Measurements from ENCODE around the gene XRCC3. TPM values are rescaled to one million over a fixed set of nuclear protein-coding genes. Genes with fewer than 3 reads are reported as not detected.

The XRCC3 gene
- total RNA-seq, 1 donor from 2014 or later: 30.2 TPM

GRCh38 chr14:103697603-103698379 lies 17.5 kb downstream of the XRCC3 start:
- H3K36me3 Mint-ChIP-seq (ENCODE audit: insufficient read depth): peaks cover 4% of the 10 kb centered on the region
- H3K4me3 Mint-ChIP-seq (ENCODE audit: low read depth): no peak overlapping the region
- TF ChIP-seq, protein P1, sequence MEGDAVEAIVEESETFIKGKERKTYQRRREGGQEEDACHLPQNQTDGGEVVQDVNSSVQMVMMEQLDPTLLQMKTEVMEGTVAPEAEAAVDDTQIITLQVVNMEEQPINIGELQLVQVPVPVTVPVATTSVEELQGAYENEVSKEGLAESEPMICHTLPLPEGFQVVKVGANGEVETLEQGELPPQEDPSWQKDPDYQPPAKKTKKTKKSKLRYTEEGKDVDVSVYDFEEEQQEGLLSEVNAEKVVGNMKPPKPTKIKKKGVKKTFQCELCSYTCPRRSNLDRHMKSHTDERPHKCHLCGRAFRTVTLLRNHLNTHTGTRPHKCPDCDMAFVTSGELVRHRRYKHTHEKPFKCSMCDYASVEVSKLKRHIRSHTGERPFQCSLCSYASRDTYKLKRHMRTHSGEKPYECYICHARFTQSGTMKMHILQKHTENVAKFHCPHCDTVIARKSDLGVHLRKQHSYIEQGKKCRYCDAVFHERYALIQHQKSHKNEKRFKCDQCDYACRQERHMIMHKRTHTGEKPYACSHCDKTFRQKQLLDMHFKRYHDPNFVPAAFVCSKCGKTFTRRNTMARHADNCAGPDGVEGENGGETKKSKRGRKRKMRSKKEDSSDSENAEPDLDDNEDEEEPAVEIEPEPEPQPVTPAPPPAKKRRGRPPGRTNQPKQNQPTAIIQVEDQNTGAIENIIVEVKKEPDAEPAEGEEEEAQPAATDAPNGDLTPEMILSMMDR (IDR thresholded peaks at IDR 0.05; ENCODE audit: unreplicated experiment): no peak
- H3K9me3 Mint-ChIP-seq (ENCODE audit: low read depth): no peaks in the 10 kb centered on the region
- H3K27me3 Mint-ChIP-seq: no peaks in the 10 kb centered on the region
- peaks cover 5% of the 10 kb centered on the region for H3K4me1 Mint-ChIP-seq (ENCODE audit: low read depth)
- no peak for DNase-seq (ENCODE audit: low spot score, unreplicated experiment)
- no peak overlapping the region for H3K27ac Mint-ChIP-seq

- TF ChIP-seq, protein P1 (IDR thresholded peaks at IDR 0.05; ENCODE audit: unreplicated experiment): no peak
- no peak for DNase-seq (ENCODE audit: low spot score, unreplicated experiment)
- Mint-ChIP-seq H3K9me3 (ENCODE audit: low read depth) (no peaks in the 10 kb centered on the region), H3K4me1 (ENCODE audit: low read depth) (peaks cover 5% of the 10 kb centered on the region), H3K27ac (peak overlapping the region; percentile 37), H3K36me3 (ENCODE audit: insufficient read depth) (peaks cover 4% of the 10 kb centered on the region), H3K4me3 (ENCODE audit: low read depth) (no peak overlapping the region), H3K27me3 (no peaks in the 10 kb centered on the region)
These were observed 18.0 kb downstream of the XRCC3 start for GRCh38 chr14:103697206-103697602.

GRCh38 chr14:103696466-103697071 lies 18.7 kb downstream of the XRCC3 start:
- Mint-ChIP-seq H3K36me3 (ENCODE audit: insufficient read depth) (peaks cover 4% of the 10 kb centered on the region), H3K4me1 (ENCODE audit: low read depth) (peaks cover 5% of the 10 kb centered on the region), H3K27ac (peak overlapping the region; percentile 87), H3K9me3 (ENCODE audit: low read depth) (no peaks in the 10 kb centered on the region), H3K4me3 (ENCODE audit: low read depth) (no peak overlapping the region), H3K27me3 (no peaks in the 10 kb centered on the region)
- TF ChIP-seq, protein P1 (IDR thresholded peaks at IDR 0.05; ENCODE audit: unreplicated experiment): no peak
- DNase-seq (ENCODE audit: low spot score, unreplicated experiment): no peak

DNA sequence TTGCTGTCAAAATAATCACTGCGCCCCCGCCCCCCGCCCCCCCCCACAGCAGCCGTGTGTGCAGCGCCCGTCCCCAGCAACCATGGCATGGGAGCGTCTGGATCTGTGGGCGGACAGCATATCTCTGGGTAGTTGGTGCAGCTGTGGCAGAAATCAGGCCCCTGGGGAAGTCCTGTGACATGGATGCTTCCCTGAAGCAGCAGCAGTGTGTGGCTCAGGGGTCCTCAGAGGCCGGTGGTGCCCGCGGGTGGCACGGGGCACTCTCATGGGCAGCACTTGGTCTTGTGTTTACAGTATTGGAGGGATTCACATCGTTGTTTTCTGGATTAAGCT lies 19.2 kb downstream of the XRCC3 start:
- DNase-seq (ENCODE audit: low spot score, unreplicated experiment): no peak
- Mint-ChIP-seq H3K27ac (peak overlapping the region; percentile 87), H3K36me3 (ENCODE audit: insufficient read depth) (peaks cover 4% of the 10 kb centered on the region), H3K9me3 (ENCODE audit: low read depth) (no peaks in the 10 kb centered on the region), H3K4me1 (ENCODE audit: low read depth) (peaks cover 5% of the 10 kb centered on the region), H3K4me3 (ENCODE audit: low read depth) (no peak overlapping the region), H3K27me3 (no peaks in the 10 kb centered on the region)
- TF ChIP-seq, protein P1 (IDR thresholded peaks at IDR 0.05; ENCODE audit: unreplicated experiment): no peak

DNA sequence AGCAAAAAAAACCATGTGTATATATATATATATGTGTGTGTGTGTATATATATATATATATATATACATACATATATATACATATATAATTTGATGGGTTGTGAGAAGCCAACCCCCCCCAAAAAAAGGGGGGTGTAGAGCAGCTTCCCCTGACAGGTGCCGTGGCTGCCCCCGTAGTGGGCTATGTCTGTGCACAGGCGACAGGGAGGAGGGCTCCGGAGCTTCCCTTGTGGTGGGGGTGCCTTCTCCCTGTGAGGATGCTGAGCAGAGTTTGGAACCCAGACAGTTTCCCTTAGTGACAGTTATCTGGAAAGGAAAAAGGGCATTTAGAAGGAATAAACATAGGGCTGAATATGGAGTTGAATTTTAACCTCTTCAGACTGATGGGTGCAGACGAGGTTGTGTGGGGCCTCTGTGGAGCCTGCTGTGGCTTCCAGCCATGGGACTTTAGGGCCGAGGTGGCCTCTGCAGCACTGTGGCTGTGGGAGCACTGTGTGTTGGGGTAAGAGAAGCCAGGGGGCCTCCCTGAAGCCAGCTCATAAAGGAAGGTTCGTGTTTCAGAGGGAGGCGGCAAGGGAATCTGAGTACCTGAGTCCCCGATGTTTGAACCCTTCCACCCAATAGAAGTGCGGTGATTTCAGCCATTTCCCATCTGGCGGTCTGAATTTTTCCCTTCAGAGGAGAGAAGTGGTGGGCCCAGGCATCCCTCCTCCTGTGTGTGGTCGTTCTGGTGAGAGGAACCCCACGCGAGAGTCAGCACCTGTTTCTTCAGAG lies 19.8 kb downstream of the XRCC3 start:
- Mint-ChIP-seq H3K4me1 (ENCODE audit: low read depth) (peaks cover 5% of the 10 kb centered on the region), H3K27ac (peak overlapping the region; percentile 87), H3K36me3 (ENCODE audit: insufficient read depth) (peaks cover 4% of the 10 kb centered on the region), H3K4me3 (ENCODE audit: low read depth) (no peak overlapping the region), H3K27me3 (no peaks in the 10 kb centered on the region), H3K9me3 (ENCODE audit: low read depth) (no peaks in the 10 kb centered on the region)
- TF ChIP-seq, protein P1 (IDR thresholded peaks at IDR 0.05; ENCODE audit: unreplicated experiment): no peak
- no peak for DNase-seq (ENCODE audit: low spot score, unreplicated experiment)

All from progenitor cell of endocrine pancreas (in vitro differentiated cells).